ENCODE data around the gene PEPD.

PEPD gene

GRCh38 chr19:33527125-33527524 lies 5.5 kb upstream of the PEPD start:
- Histone ChIP-seq H4K20me1 (ENCODE audit: insufficient read depth) (no peaks in the 10 kb centered on the region), H2AFZ (ENCODE audit: low read depth) (no peak overlapping the region), H3K27me3 (ENCODE audit: insufficient read depth, low read depth) (peaks cover 59% of the 10 kb centered on the region), H3K79me2 (ENCODE audit: insufficient read depth, low read depth) (no peaks in the 10 kb centered on the region), H3K27ac (no peak overlapping the region), H3K4me1 (ENCODE audit: low read depth, poor library complexity, severe bottlenecking) (no peaks in the 10 kb centered on the region), H3K9ac (no peak overlapping the region), H3K36me3 (ENCODE audit: insufficient read depth) (no peaks in the 10 kb centered on the region), H3K4me3 (IDR thresholded peaks at IDR 0.05; ENCODE audit: insufficient read depth, low read depth, low read length) (no peak overlapping the region), H3K4me2 (no peak overlapping the region)
- TF ChIP-seq, protein P1, sequence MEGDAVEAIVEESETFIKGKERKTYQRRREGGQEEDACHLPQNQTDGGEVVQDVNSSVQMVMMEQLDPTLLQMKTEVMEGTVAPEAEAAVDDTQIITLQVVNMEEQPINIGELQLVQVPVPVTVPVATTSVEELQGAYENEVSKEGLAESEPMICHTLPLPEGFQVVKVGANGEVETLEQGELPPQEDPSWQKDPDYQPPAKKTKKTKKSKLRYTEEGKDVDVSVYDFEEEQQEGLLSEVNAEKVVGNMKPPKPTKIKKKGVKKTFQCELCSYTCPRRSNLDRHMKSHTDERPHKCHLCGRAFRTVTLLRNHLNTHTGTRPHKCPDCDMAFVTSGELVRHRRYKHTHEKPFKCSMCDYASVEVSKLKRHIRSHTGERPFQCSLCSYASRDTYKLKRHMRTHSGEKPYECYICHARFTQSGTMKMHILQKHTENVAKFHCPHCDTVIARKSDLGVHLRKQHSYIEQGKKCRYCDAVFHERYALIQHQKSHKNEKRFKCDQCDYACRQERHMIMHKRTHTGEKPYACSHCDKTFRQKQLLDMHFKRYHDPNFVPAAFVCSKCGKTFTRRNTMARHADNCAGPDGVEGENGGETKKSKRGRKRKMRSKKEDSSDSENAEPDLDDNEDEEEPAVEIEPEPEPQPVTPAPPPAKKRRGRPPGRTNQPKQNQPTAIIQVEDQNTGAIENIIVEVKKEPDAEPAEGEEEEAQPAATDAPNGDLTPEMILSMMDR (conservative IDR thresholded peaks at IDR 0.05; ENCODE audit: low read depth, low read length) = no peak

GRCh38 chr19:33524024-33524664 lies 2.6 kb upstream of the PEPD start:
- Histone ChIP-seq H3K79me2 (ENCODE audit: insufficient read depth, low read depth) (0 out of 2 replicates have a peak, but pooled peaks cover 5% of the 10 kb centered on the region), H3K27me3 (ENCODE audit: insufficient read depth, low read depth) (peaks cover 34% of the 10 kb centered on the region), H3K4me3 (IDR thresholded peaks at IDR 0.05; ENCODE audit: insufficient read depth, low read depth, low read length) (no peak overlapping the region), H2AFZ (ENCODE audit: low read depth) (no peak overlapping the region), H3K4me2 (no peak overlapping the region), H4K20me1 (ENCODE audit: insufficient read depth) (no peaks in the 10 kb centered on the region), H3K36me3 (ENCODE audit: insufficient read depth) (no peaks in the 10 kb centered on the region), H3K9ac (no peak overlapping the region), H3K4me1 (ENCODE audit: low read depth, poor library complexity, severe bottlenecking) (peaks cover 6% of the 10 kb centered on the region), H3K27ac (no peak overlapping the region)
- TF ChIP-seq, protein P1 (conservative IDR thresholded peaks at IDR 0.05; ENCODE audit: low read depth, low read length) = no peak

- Histone ChIP-seq H3K4me3 (IDR thresholded peaks at IDR 0.05; ENCODE audit: insufficient read depth, low read depth, low read length) (no peak overlapping the region), H4K20me1 (ENCODE audit: insufficient read depth) (no peaks in the 10 kb centered on the region), H3K27ac (no peak overlapping the region), H3K4me1 (ENCODE audit: low read depth, poor library complexity, severe bottlenecking) (peaks cover 6% of the 10 kb centered on the region), H3K79me2 (ENCODE audit: insufficient read depth, low read depth) (0 out of 2 replicates have a peak, but pooled peaks cover 5% of the 10 kb centered on the region), H3K9ac (no peak overlapping the region), H3K4me2 (no peak overlapping the region), H3K36me3 (ENCODE audit: insufficient read depth) (no peaks in the 10 kb centered on the region), H3K27me3 (ENCODE audit: insufficient read depth, low read depth) (peaks cover 28% of the 10 kb centered on the region), H2AFZ (ENCODE audit: low read depth) (no peak overlapping the region)
- TF ChIP-seq, protein P1 (conservative IDR thresholded peaks at IDR 0.05; ENCODE audit: low read depth, low read length) = no peak
Observed at GRCh38 chr19:33523167-33523566, 1.6 kb upstream of the PEPD start.

DNA sequence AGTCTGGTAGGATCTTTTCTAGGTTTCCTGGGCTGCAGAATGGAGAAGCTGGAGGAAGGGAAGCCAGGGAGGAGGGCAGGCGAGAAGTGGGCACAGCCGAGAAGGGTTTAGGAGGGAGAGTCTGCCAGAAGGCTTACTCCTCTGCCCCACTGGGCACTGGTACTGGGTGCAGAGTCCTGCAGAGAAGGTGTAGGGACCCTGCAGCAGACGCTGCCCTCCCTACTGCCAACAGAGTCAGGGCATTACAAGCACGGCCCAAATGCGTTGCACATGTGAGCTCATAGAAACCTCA lies 726 bp upstream of the PEPD start:
- TF ChIP-seq, protein P1 (conservative IDR thresholded peaks at IDR 0.05; ENCODE audit: low read depth, low read length) = no peak
- H3K79me2 ChIP-seq (ENCODE audit: insufficient read depth, low read depth) = 0 out of 2 replicates have a peak, but pooled peaks cover 5% of the 10 kb centered on the region
- no peak overlapping the region for H3K4me3 ChIP-seq (IDR thresholded peaks at IDR 0.05; ENCODE audit: insufficient read depth, low read depth, low read length)
- H3K27ac ChIP-seq = no peak overlapping the region
- H3K36me3 ChIP-seq (ENCODE audit: insufficient read depth) = no peaks in the 10 kb centered on the region
- peak overlapping the region; percentile 87 for H3K4me2 ChIP-seq
- H4K20me1 ChIP-seq (ENCODE audit: insufficient read depth) = no peaks in the 10 kb centered on the region
- peak overlapping the region; percentile 23; the same call in 1 of the 2 replicates for H3K9ac ChIP-seq
- H3K4me1 ChIP-seq (ENCODE audit: low read depth, poor library complexity, severe bottlenecking) = peaks cover 6% of the 10 kb centered on the region
- H2AFZ ChIP-seq (ENCODE audit: low read depth) = peak overlapping the region; percentile 92
- peaks cover 20% of the 10 kb centered on the region for H3K27me3 ChIP-seq (ENCODE audit: insufficient read depth, low read depth)
